ENCODE measurements around the gene KIF1A.

The KIF1A gene

DNA sequence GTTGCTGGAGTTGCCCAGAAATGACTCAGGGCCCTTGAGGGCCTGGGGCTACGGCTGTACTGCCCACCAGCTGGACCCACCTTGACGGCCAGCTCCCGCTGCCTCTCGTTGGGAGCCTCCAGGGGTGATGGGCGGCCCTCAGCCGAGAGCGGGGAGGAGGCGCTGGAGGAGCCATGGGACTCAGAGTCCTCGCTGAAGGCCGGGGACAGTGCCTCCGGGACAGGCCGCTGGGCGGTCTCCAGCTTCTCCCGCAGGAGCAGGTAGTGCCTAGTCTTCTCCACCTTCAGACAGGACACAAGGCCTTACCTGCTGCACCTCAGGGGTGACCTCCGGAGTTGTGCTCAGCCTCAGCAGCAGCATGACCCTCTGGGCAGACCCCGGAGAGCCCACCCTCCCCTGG, 97.6 kb downstream of the KIF1A start:
- no peak for TF ChIP-seq TCF12 (IDR thresholded peaks at IDR 0.05; ENCODE audit: low read depth)

DNA sequence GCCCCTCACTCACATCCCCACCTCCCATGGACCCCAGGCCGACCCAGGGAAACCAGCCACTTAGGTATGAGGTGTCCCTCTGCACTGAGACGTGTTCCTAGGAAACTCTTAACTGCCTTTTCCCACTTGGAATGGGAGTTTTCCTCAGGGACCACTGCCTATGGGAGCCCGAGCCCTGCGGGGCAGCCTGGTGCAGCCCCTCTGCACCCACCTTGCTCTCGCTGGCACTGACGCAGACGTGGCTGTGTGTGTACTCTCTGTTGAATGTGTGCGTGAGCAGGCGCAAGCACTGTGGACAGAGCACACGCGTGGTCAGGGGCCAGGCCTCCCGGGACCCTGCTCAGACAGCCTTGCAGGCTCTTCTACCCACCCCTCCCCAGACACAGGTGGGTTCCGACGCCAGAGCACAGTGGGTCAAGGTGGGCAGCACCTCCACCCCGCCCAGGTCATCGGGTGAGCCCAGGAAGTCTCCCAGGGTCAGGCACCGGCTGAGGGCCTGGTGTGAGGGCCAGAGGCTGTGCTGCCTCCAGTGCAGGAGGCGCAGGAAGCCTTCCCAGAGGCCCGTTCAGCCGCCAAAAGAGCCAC, 98.3 kb downstream of the KIF1A start:
- TF ChIP-seq TAF1 (IDR thresholded peaks at IDR 0.05; ENCODE audit: low read depth): no peak
- TF ChIP-seq, protein P1, sequence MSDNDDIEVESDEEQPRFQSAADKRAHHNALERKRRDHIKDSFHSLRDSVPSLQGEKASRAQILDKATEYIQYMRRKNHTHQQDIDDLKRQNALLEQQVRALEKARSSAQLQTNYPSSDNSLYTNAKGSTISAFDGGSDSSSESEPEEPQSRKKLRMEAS (IDR thresholded peaks at IDR 0.05): no peak
- no peak for TF ChIP-seq CEBPB (IDR thresholded peaks at IDR 0.05)
- TF ChIP-seq EP300 (IDR thresholded peaks at IDR 0.05; ENCODE audit: borderline replicate concordance): no peak
- TF ChIP-seq, protein P2, sequence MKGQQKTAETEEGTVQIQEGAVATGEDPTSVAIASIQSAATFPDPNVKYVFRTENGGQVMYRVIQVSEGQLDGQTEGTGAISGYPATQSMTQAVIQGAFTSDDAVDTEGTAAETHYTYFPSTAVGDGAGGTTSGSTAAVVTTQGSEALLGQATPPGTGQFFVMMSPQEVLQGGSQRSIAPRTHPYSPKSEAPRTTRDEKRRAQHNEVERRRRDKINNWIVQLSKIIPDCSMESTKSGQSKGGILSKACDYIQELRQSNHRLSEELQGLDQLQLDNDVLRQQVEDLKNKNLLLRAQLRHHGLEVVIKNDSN (IDR thresholded peaks at IDR 0.05): no peak
- no peak for TF ChIP-seq EGR1 (IDR thresholded peaks at IDR 0.05)
- no peak for TF ChIP-seq FOXM1 (IDR thresholded peaks at IDR 0.05; ENCODE audit: borderline replicate concordance, low read depth)
- no peak for TF ChIP-seq TEAD4 (IDR thresholded peaks at IDR 0.05)
- no peak for TF ChIP-seq CREB1 (IDR thresholded peaks at IDR 0.05; ENCODE audit: low read depth)
- TF ChIP-seq, protein P3, sequence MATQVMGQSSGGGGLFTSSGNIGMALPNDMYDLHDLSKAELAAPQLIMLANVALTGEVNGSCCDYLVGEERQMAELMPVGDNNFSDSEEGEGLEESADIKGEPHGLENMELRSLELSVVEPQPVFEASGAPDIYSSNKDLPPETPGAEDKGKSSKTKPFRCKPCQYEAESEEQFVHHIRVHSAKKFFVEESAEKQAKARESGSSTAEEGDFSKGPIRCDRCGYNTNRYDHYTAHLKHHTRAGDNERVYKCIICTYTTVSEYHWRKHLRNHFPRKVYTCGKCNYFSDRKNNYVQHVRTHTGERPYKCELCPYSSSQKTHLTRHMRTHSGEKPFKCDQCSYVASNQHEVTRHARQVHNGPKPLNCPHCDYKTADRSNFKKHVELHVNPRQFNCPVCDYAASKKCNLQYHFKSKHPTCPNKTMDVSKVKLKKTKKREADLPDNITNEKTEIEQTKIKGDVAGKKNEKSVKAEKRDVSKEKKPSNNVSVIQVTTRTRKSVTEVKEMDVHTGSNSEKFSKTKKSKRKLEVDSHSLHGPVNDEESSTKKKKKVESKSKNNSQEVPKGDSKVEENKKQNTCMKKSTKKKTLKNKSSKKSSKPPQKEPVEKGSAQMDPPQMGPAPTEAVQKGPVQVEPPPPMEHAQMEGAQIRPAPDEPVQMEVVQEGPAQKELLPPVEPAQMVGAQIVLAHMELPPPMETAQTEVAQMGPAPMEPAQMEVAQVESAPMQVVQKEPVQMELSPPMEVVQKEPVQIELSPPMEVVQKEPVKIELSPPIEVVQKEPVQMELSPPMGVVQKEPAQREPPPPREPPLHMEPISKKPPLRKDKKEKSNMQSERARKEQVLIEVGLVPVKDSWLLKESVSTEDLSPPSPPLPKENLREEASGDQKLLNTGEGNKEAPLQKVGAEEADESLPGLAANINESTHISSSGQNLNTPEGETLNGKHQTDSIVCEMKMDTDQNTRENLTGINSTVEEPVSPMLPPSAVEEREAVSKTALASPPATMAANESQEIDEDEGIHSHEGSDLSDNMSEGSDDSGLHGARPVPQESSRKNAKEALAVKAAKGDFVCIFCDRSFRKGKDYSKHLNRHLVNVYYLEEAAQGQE (IDR thresholded peaks at IDR 0.05; ENCODE audit: low read depth): no peak
- TF ChIP-seq YY1 (IDR thresholded peaks at IDR 0.05; ENCODE audit: low read depth): no peak
- no peak for TF ChIP-seq RAD21 (IDR thresholded peaks at IDR 0.05; ENCODE audit: low read depth)

DNA sequence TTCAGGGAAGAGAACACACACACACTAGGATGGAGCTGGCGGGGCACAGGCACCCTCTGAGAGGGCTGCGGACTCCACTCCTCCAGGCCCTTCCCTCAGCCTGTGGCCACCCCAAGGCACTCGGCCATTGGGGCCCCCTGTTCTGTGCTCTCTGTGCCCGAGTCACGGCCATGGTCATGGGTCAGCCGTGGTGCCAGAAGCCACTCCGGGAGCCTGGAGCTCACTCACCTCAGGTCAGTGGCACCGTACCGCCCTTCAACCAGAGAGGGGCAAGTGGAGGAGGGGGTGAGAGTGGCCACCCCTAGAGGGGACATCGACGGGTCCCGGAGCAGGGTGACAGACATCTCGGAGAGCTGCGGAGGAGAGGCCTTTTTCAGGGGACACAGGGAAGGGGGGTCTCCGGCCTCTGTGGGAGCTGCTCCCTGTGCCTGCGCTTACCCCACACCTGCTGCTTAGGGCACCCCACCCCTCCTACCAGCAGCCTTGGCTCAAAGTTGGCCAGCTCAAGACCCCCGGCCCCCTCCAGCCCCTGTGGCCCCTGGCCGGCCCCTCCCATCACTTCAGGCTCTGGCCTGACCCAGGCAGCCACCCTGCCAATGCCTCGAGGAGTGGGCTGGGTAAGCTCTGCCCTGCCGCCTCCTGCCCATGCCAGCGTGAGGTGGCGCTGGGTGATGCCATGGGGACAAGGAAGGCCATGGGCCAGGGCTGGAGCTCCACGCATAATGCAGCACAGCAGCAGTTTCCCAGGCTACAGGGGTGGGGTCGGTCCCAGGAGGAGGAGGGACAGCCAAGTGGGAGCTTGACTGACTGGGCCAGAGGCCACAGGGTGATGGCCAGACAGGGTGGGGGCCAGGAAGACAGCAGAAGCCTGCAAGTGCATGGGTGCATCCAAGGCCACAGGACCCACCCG, 99.1 kb downstream of the KIF1A start:
- TF ChIP-seq, protein P2 (IDR thresholded peaks at IDR 0.05): no peak
- TF ChIP-seq CREB1 (IDR thresholded peaks at IDR 0.05; ENCODE audit: low read depth) (no peak), RAD21 (IDR thresholded peaks at IDR 0.05; ENCODE audit: low read depth) (no peak), EP300 (IDR thresholded peaks at IDR 0.05; ENCODE audit: borderline replicate concordance) (no peak)
- TF ChIP-seq, protein P3 (IDR thresholded peaks at IDR 0.05; ENCODE audit: low read depth): no peak
- TF ChIP-seq, protein P1 (IDR thresholded peaks at IDR 0.05): no peak

DNA sequence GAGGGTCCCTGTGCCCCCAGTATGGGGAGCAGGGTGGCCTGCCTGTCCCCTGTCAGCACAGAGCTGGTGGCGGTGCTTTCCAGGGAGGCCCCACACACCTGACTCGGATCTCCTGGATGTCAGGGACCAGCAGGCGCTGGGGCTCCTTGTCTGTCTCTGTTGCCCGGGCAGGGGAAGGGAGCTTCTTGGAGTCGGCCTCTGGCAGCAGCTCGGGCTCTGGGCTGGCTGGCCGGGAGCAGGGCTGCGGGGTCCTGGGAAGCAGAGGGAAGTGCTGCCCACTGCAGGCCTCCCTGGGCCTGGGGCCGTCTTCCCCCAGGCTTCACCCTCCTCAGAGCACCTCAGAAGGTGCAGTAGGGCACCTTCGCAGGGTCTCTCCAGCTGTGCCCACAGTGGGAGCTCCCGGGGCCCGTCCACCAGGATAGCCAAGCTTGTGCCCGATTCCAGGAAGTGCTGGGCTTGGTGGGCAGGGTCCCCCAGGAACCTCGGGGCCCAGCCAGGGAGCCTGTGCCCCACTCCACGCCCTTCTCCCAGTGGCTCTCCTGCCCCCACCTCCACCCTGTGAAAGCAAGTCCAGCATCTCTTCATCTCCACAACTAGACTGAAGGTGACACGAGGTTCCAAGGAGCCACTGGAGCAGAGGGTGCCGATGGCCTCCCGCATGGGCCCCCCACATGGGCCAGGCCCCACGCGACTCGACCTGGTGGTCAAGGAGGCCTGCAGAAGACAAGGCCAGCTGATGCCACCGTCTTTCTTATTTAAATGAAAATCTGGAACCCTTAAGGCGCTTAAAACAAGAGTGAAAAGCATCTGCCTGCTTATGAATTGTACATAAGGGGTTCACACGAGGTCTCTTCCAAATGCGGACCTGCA, 100.1 kb downstream of the KIF1A start:
- TF ChIP-seq EP300 (IDR thresholded peaks at IDR 0.05; ENCODE audit: borderline replicate concordance): no peak
- TF ChIP-seq CREB1 (IDR thresholded peaks at IDR 0.05; ENCODE audit: low read depth): no peak
- TF ChIP-seq, protein P2 (IDR thresholded peaks at IDR 0.05): no peak

DNA sequence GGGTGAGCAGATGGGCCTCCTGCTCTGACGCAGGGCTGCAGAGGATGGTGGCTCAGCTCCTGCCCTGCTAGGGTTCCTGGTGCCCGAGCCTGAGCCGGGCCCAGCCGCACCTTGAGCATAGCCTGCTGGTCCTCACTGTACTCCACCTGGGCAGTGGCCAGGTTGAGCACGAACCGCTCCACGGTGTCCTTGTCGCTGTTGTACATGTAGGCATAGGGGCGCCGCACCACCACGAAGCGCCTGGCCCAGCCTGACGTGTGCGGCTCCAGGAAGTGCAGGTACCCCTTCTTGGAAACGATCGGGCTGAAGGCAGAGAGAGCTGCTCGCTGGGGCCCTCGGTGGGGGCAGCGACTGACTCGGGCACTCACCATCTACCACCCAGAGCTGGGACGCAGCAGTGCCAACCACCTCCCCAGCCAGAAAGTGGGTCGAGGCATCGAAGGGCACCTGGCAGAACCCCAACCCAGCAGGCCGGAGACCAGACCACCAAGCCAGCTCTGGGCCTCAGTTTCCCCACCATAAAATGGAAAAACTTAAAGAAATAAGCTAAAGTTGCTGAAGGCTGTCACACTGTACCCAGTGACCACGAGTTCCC, 101.0 kb downstream of the KIF1A start:
- TF ChIP-seq TEAD4 (IDR thresholded peaks at IDR 0.05) (no peak), CREB1 (IDR thresholded peaks at IDR 0.05; ENCODE audit: low read depth) (no peak), EP300 (IDR thresholded peaks at IDR 0.05; ENCODE audit: borderline replicate concordance) (no peak), FOXM1 (IDR thresholded peaks at IDR 0.05; ENCODE audit: borderline replicate concordance, low read depth) (no peak), TAF1 (IDR thresholded peaks at IDR 0.05; ENCODE audit: low read depth) (no peak), RAD21 (IDR thresholded peaks at IDR 0.05; ENCODE audit: low read depth) (no peak), ZBTB7A (IDR thresholded peaks at IDR 0.05; ENCODE audit: low read depth) (no peak), YY1 (IDR thresholded peaks at IDR 0.05; ENCODE audit: low read depth) (no peak), EGR1 (IDR thresholded peaks at IDR 0.05) (no peak), TCF12 (IDR thresholded peaks at IDR 0.05; ENCODE audit: low read depth) (no peak)
- TF ChIP-seq, protein P1 (IDR thresholded peaks at IDR 0.05): no peak
- TF ChIP-seq, protein P2 (IDR thresholded peaks at IDR 0.05): no peak

Data from Ishikawa (cell line).